ENCODE data around the gene ELOVL6. TPM values are rescaled to one million over a fixed set of nuclear protein-coding genes. Genes with fewer than 3 reads are reported as not detected.
"Not testable (repeated sequence)": the region's sequence is repeated elsewhere in the genome, so short reads cannot be mapped to it uniquely, and the experiment has no call there.

ELOVL6 gene
- total RNA-seq, 1 experiment from 2014 or later, result 23.5 TPM

GRCh38 chr4:110085131-110085530 is 113.3 kb downstream of the ELOVL6 start:
- TF ChIP-seq CTCF (IDR thresholded peaks at IDR 0.05; ENCODE audit: unreplicated experiment), result no peak
- no TSS peak for BruUV-seq (replicated peaks)
- Mint-ChIP-seq H3K9me3 (ENCODE audit: unreplicated experiment) (no peaks in the 10 kb centered on the region), H3K36me3 (ENCODE audit: insufficient read depth, unreplicated experiment) (peaks cover 12% of the 10 kb centered on the region), H3K4me1 (ENCODE audit: insufficient read depth, unreplicated experiment) (peaks cover 22% of the 10 kb centered on the region), H3K27ac (ENCODE audit: low read depth, unreplicated experiment) (no peak overlapping the region), H3K27me3 (ENCODE audit: insufficient read depth, unreplicated experiment) (no peaks in the 10 kb centered on the region), H3K4me3 (ENCODE audit: unreplicated experiment) (no peak overlapping the region)
- intact Hi-C loops (cut with micrococcal nuclease), result loop anchor here (10.0 kb wide), 1 partner anchor 110 kb away; the partner anchor contains the start of gene ELOVL6
- DNase-seq (ENCODE audit: unreplicated experiment), result no peak
- POLR2A ChIA-PET, result interaction anchor here (2.0 kb wide), 1 partner anchor 112 kb away, joined by 8 read pairs; the partner anchor contains the start of gene ELOVL6
- CTCF ChIA-PET, result interaction anchor here (0.6 kb wide), 1 partner anchor 110 kb away, joined by 3 read pairs; no protein-coding TSS in a partner anchor

GRCh38 chr4:110084154-110084553 is 114.3 kb downstream of the ELOVL6 start:
- intact Hi-C loops (cut with micrococcal nuclease), result loop anchor here (10.0 kb wide), 1 partner anchor 111 kb away; the partner anchor contains the start of gene ELOVL6
- no TSS peak for BruUV-seq (replicated peaks)
- H3K36me3 Mint-ChIP-seq (ENCODE audit: insufficient read depth, unreplicated experiment), result peaks cover 6% of the 10 kb centered on the region

GRCh38 chr4:110078148-110078547 is 120.3 kb downstream of the ELOVL6 start:
- CTCF ChIA-PET; H3K4me3 Mint-ChIP-seq (ENCODE audit: unreplicated experiment); BruUV-seq (replicated peaks); H3K27ac Mint-ChIP-seq (ENCODE audit: low read depth, unreplicated experiment); H3K4me1 Mint-ChIP-seq (ENCODE audit: insufficient read depth, unreplicated experiment); H3K9me3 Mint-ChIP-seq (ENCODE audit: unreplicated experiment); POLR2A ChIA-PET; DNase-seq (ENCODE audit: unreplicated experiment); H3K36me3 Mint-ChIP-seq (ENCODE audit: insufficient read depth, unreplicated experiment); intact Hi-C loops (cut with micrococcal nuclease); H3K27me3 Mint-ChIP-seq (ENCODE audit: insufficient read depth, unreplicated experiment): not testable (repeated sequence)

More at GRCh38 chr4:110084154-110084553, 114.3 kb downstream of the ELOVL6 start:
- no peak for TF ChIP-seq CTCF (IDR thresholded peaks at IDR 0.05; ENCODE audit: unreplicated experiment)
- CTCF ChIA-PET, result no interaction called here
- Mint-ChIP-seq H3K4me1 (ENCODE audit: insufficient read depth, unreplicated experiment) (peaks cover 15% of the 10 kb centered on the region), H3K9me3 (ENCODE audit: unreplicated experiment) (no peaks in the 10 kb centered on the region), H3K27me3 (ENCODE audit: insufficient read depth, unreplicated experiment) (no peaks in the 10 kb centered on the region), H3K27ac (ENCODE audit: low read depth, unreplicated experiment) (no peak overlapping the region), H3K4me3 (ENCODE audit: unreplicated experiment) (no peak overlapping the region)
- no peak for DNase-seq (ENCODE audit: unreplicated experiment)
- POLR2A ChIA-PET, result no interaction called here

DNA sequence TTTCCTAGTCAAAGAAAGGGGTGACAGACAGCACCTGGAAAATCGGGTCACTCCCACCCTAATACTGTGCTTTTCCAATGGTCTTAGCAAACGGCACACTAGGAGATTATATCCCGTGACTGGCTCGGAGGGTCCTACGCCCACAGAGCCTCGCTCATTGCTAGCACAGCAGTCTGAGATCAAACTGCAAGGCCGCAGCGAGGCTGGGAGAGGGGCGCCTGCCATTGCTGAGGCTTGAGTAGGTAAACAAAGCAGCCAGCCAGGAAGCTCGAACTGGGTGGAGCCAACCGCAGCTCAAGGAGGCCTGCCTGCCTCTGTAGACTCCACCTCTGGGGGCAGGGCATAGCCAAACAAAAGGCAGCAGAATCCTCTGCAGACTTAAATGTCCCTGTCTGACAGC is 121.6 kb downstream of the ELOVL6 start:
- not testable (repeated sequence) for H3K27ac Mint-ChIP-seq (ENCODE audit: low read depth, unreplicated experiment)
- CTCF ChIA-PET, result interaction anchor here (0.6 to 0.8 kb wide), 2 partner anchors 162 to 432 kb away, joined by 3 read pairs; no protein-coding TSS in a partner anchor

GRCh38 chr4:110075891-110076290 is 122.5 kb downstream of the ELOVL6 start:
- no peaks in the 10 kb centered on the region for H3K9me3 Mint-ChIP-seq (ENCODE audit: unreplicated experiment)
- H3K36me3 Mint-ChIP-seq (ENCODE audit: insufficient read depth, unreplicated experiment), result no peaks in the 10 kb centered on the region
- CTCF ChIA-PET, result interaction anchor here (0.8 kb wide), 1 partner anchor 432 kb away, joined by 3 read pairs; no protein-coding TSS in a partner anchor
- no TSS peak for BruUV-seq (replicated peaks)
- intact Hi-C loops (cut with micrococcal nuclease), result no loop called here
- no peak overlapping the region for H3K4me3 Mint-ChIP-seq (ENCODE audit: unreplicated experiment)
- no peak for DNase-seq (ENCODE audit: unreplicated experiment)
- no peak overlapping the region for H3K27ac Mint-ChIP-seq (ENCODE audit: low read depth, unreplicated experiment)
- H3K27me3 Mint-ChIP-seq (ENCODE audit: insufficient read depth, unreplicated experiment), result no peaks in the 10 kb centered on the region
- no peaks in the 10 kb centered on the region for H3K4me1 Mint-ChIP-seq (ENCODE audit: insufficient read depth, unreplicated experiment)
- no peak for TF ChIP-seq CTCF (IDR thresholded peaks at IDR 0.05; ENCODE audit: unreplicated experiment)
- POLR2A ChIA-PET, result no interaction called here

More for the DNA sequence above, 121.6 kb downstream of the ELOVL6 start:
- H3K27me3 Mint-ChIP-seq (ENCODE audit: insufficient read depth, unreplicated experiment); H3K4me1 Mint-ChIP-seq (ENCODE audit: insufficient read depth, unreplicated experiment); H3K4me3 Mint-ChIP-seq (ENCODE audit: unreplicated experiment); intact Hi-C loops (cut with micrococcal nuclease); POLR2A ChIA-PET; H3K36me3 Mint-ChIP-seq (ENCODE audit: insufficient read depth, unreplicated experiment); H3K9me3 Mint-ChIP-seq (ENCODE audit: unreplicated experiment); BruUV-seq (replicated peaks); DNase-seq (ENCODE audit: unreplicated experiment): not testable (repeated sequence)

Measured in MCF 10A (cell line).